Epithelial cell of esophagus (primary cell): Measurements from ENCODE around the gene MYPN.

Experiments
- DNase-seq: peaks from one replicate; pipeline ENCODE4 v3.0.0; 2010; ENCODE audit warnings: low read depth
- H3K4me3 ChIP-seq: 2 replicates; pipeline ENCODE4 v1.5.1; 2011; ENCODE audit warnings: mild to moderate bottlenecking, low read length, control low read depth
- CTCF ChIP-seq: IDR thresholded peaks from 2 replicates; pipeline ENCODE4 v1.5.1; 2011; ENCODE audit warnings: low read depth, mild to moderate bottlenecking, low read length, control low read depth, inconsistent platforms; ENCODE audit not compliant: insufficient read depth; ENCODE audit errors: missing control alignments

The MYPN gene

GRCh38 chr10:68176797-68177196 is 67.5 kb downstream of the MYPN start:
- no peak for DNase-seq
- no peak overlapping the region for H3K4me3 ChIP-seq
- no peak for TF ChIP-seq CTCF

- no peak for DNase-seq
- TF ChIP-seq CTCF, result no peak
- no peak overlapping the region for H3K4me3 ChIP-seq
These were observed 69.3 kb downstream of the MYPN start for GRCh38 chr10:68178592-68178991.

- DNase-seq, result no peak
- no peak overlapping the region for H3K4me3 ChIP-seq
- no peak for TF ChIP-seq CTCF
These were observed 69.7 kb downstream of the MYPN start for GRCh38 chr10:68179016-68179415.

GRCh38 chr10:68180490-68180889 is 71.2 kb downstream of the MYPN start:
- DNase-seq, result no peak
- TF ChIP-seq CTCF, result no peak
- H3K4me3 ChIP-seq, result no peak overlapping the region

GRCh38 chr10:68184546-68184945 is 75.3 kb downstream of the MYPN start:
- no peak overlapping the region for H3K4me3 ChIP-seq
- no peak for DNase-seq
- TF ChIP-seq CTCF, result no peak

- no peak for TF ChIP-seq CTCF
- no peak overlapping the region for H3K4me3 ChIP-seq
- DNase-seq, result no peak
These were observed 75.8 kb downstream of the MYPN start for GRCh38 chr10:68185085-68185484.

GRCh38 chr10:68188835-68189234 is 79.5 kb downstream of the MYPN start:
- no peak overlapping the region for H3K4me3 ChIP-seq
- no peak for TF ChIP-seq CTCF
- DNase-seq, result no peak
